ENCODE data around the gene LRMDA.
"Not testable (repeated sequence)": the region's sequence is repeated elsewhere in the genome, so short reads cannot be mapped to it uniquely, and the experiment has no call there.

LRMDA gene

DNA sequence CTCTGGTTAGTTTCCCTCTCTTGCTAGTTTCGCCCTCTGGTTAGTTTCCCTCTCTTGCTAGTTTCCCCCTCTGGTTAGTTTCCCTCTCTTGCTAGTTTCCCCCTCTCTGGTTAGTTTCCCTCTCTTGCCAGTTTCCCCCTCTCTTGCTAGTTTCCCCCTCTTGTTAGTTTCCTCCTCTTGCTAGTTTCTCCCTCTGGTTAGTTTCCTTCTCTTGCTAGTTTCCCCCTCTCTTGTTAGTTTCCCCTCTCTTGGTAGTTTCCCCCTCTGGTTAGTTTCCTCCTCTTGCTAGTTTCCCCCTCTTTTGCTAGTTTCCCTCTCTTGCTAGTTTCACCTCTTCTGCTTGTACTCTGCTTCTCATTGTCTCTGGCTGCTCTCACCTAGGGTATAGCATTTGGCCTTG is 613.8 kb downstream of the LRMDA start:
- no peak for DNase-seq (ENCODE audit: low read depth in 2 of 2)

DNA sequence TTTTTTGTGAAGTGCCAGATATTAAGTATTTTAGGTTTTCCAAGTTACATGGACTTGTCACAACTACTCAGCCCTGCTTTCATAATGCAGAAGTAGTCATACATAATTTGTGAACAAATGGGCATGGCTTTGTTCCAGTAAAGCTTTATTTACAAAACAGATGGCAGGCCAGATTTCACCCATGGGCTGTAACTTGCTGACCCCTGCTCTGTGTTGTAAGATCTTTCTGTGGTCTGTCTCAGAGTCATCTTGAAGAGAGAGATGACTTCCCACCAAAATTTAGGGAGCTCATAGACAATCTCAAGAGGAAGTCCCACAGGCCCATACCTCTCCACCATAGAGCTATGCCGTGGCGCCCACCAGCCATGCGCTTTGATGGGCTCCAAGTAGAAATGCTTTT is 616.1 kb downstream of the LRMDA start:
- no peak for DNase-seq (ENCODE audit: low read depth in 2 of 2)

DNA sequence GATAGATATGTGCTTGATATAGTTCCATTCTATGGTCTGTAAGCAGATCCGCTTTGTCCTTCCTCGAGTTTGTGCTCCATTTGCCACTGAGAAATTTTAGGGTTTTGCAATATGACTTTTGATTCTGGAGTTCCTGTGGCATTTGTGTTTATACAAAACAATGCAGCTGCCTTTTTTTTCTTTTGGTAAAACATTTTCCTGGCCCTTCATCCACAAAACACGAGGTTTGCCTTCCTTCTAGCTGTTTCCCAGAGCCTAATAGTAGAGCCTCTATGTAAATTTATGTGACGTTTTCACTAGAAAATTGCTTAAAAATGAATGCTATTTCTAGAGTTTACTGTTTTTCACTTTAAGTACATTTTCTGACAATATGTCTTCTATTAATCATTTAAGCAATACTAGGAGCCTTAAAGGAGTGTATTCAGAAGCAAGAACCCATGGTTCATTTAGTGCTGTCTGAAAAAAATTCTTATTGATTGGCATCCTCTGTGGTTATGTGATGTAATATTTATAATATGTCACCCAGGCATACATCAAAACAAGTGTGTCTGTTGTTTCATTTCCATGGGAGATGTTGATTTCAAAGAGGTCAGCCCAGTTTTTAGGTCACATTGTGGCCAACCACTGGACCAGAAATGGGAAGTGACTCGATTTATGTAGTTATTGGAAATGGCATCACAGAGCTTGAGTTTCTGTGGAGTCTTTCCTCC is 618.3 kb downstream of the LRMDA start:
- no peak for DNase-seq (ENCODE audit: low read depth in 2 of 2)

DNA sequence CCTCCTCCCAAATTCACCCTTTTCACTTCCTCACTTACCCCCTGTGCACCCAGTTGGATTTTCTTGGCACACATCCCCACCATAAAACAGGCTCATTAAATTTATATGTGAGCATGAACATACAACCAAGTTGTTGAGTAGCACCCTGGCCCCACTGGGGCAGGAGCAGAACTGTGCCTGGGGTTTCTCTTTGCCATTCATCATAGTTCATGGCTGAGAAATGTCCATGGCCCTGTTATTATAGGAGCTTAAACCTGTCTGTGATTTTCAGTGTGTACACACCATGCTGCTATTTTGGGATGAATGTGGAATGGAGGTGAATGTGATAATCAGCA is 618.8 kb downstream of the LRMDA start:
- no peak for DNase-seq (ENCODE audit: low read depth in 2 of 2)

DNA sequence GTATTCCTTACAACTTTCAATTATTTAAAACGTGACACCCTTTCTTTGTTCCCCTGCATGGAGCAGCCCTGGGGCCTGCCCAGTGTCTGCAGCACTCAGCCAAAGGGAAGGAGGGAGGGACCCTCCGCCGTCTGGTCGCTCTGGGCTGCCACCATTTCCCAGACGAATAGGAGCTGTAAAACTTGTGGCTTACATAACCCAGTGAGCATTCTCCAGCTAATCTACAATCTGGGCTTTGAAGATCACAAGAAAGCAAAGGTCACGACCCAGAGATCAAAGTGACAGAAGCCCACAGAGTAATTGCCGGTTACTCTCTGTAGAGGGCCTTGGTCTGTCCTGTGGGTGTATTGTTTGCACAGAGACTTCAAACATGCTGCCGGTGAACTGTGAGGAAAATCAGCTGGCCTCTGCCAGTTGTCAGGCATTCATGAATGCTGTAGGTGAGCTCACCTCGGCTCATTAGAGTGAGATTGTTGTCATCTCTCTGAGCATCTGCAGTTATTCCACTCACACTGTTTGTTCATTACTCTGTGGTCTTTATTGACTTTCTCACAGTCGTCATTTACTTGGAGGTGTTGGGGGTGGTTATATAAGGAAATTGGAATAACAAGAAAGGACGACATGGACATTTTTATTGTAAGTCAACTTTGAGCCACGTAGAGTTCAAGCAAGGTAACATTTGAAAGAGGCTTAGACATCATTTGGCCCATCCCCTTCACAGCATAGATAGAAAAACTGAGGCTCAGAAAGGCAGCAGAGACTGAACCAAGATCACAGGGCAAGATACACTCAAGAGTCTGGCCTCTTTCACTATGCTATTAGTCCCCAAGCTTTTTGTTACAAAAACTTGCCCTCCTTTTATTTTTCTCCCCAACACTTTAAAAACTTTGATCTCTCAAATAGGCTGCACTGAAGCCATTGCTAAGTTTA is 619.8 kb downstream of the LRMDA start:
- no peak for DNase-seq (ENCODE audit: low read depth in 2 of 2)

DNA sequence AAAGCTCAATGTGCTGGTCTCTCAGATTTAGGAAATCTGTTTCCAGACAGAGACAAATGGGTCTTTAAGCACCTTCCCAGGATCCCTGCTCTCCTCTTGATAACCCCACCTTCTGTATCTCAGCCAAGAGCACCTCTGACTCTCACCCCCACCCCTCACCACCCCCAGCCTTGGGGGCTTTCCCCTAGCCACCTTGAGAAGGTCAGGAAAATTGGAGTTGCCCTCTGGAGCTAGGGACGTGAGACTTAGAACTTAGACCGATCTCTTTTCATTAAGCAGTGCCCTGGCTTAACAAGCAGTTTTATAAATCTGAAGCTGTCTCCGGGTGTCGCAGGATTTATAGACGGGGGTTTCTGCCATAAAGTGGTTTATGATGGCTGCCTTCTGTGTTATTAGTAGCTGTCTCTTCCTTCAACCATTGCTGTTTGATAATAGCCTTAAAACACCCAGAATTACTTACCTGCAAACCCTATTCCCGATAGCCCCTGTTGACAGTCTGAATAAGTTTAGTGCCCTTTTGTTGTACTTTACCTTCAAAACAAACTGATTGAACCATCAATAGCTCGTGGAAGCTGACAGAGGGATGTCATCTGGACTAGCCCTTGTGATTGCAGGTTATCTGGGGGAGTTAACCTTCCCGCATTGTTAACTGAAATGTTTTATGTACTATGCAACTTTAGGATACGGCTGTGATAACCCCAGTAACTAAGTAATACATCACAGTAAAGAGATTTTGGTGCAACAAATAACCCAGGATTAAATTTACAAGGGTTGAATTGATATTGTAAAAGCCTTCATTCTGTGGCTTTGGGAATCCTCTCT is 621.5 kb downstream of the LRMDA start:
- no peak for DNase-seq (ENCODE audit: low read depth in 2 of 2)

DNA sequence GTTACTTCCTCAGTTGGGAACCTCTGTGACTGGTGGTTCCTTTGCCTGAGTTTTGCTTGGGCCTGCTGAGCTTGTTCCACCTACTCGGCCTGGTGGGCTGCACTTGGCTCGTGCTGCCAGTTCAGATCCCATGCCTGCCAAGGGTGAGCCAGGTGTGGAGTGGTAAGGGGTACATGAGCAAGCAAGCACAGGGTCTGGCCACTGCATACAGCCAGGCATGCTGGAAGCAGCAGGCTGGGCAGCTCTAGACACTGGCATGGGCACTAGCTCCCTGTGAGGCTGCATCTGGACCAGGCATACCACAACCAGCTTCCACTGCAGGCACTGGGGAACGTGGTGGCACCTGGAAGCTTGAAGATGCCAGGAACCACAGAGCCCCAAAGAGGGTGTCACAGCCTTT is 624.0 kb downstream of the LRMDA start:
- DNase-seq (ENCODE audit: low read depth in 2 of 2): no peak

DNA sequence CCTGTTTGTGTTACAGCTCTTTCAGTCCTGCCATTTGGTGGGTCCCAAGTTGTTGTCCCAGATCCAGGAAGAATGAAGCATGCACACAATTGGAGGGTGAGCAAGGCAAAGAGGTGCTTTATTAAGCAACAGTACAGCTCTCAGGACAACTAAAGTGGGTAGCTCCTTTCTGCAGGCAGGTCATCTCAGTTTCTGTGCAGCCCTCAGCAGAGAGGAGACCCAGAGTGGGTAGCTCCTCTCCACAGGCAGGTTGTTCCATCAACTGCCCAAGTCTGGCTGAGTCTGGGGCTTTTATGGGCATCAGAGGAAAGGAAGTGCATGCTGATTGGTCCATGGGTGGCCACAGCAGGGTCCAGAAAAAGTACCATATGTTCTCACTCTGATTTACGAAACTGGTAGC is 624.5 kb downstream of the LRMDA start:
- DNase-seq (ENCODE audit: low read depth in 2 of 2): no peak

DNA sequence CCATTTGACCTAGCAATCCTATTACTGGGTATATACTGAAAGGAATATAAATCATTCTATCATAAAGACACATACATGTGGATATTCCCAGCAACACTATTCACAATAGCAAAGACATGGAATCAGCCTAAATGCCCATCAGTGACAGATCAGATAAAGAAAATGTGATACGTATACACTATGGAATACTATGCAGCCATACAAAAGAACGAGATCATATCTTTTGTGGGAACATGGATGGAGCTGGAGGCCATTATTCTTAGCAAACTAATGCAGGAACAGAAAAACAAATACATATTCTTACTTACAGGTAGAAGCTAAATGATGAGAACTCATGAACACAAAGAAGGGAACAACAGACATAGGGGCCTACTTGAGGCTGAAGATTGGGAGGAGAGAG is 629.6 kb downstream of the LRMDA start:
- DNase-seq (ENCODE audit: low read depth in 2 of 2): not testable (repeated sequence)

DNA sequence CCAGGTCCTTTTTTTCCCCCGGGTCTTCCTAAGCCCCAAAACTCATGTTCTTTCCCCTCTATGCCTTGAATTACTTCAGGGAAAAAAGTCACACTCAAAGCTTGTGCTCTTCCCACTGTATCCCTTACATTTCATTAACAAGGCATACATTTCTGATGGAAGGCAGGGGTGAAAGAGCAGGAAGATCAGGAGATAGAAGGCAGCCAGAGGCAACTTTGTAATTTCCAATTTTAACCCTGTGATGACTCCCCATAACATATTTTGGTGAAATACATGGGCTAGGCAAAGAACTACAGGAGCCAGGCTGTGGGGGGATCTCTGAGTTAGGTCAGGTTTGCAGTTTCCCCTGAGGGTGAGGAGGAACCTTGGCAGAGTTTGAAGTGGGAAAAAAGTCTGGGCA is 635.0 kb downstream of the LRMDA start:
- DNase-seq (ENCODE audit: low read depth in 2 of 2): no peak

DNA sequence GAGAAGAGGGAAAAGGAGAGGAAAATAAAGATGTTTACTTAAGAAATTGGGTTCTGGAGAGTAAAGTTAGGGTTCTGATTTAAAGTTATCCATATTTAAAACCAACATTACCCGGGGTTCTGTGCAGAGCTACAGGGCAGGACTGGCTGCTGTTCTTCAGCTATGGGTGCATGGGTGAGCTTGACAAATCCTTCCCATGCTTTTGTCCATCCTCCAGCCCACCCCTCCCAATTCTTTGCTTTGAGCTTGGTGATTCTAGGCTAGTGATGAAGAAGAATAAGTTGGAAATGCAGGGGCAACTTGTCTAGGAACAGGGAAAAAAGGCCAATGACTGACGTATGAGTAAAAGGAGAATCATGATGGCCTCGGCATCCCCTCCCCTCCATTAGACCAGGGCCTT is 636.0 kb downstream of the LRMDA start:
- no peak for DNase-seq (ENCODE audit: low read depth in 2 of 2)

DNA sequence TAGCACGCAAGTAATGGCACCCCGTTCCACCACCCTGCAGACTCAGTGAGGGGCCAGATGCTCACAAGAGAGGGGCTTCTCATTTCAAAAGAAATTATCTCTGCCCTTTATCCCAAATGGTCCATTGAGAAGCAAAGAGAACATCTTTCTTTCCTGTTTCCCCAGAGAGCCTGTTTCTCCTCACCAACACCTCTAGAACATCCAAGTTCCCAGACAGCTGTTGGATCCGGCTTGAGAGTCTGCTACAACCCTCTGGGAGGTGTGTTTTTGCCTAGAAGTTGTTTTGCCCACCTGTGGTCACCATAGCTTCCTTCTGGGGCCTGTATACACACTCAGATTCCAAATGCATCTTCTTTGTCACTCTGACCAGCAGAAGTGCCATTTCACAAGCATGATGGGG is 637.4 kb downstream of the LRMDA start:
- DNase-seq (ENCODE audit: low read depth in 2 of 2): no peak

DNA sequence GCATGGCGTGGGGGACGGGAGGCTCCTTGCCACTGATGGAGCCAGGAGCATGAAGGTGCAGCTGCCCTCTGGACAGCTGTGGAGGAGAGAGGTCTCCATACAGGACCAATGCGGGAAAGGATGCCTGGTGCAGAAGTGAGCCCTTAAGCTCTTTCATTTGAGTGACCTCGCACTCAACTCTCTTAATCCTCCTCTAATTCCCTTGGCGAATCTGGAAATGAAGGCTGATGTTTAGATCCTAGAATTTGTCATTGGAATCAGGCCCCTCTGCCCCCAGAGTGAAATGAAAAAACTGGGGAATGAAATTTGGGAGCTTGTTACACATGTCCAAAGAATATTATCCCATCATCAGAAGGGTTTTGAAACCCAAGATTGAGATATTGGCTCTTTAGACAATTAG is 639.5 kb downstream of the LRMDA start:
- no peak for DNase-seq (ENCODE audit: low read depth in 2 of 2)

DNA sequence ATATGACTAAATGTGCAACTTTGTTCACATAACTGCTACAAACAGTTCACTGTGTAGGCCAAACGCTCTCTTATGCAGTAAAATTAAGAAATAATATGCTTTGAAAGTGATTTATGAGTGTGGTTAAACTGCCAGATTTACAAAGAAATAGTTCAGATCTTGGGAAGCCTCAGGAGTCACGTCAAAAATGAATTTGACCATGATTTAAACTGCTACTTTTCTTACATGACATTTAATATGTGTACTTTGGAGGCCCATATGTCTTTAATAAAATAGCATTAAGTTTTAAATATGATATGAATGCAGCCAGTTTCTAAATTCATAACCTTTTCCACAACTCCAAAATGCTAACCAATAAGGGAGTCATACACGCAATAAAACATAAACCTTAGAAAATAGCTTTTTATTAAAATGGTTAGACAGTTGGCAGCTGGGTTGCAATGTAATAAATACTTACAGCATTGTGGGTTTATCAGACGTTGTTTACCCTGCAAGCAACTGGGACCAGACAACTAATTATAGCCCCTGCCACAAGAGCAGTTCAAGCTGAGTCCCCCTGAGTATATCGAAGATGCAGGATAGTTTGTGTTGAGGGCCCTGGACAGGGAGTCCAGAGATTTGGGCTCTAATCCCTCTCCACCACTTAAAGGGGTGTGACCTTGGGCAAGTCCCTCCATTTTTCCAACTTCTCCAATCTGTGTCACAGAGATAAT is 640.4 kb downstream of the LRMDA start:
- DNase-seq (ENCODE audit: low read depth in 2 of 2): no peak

DNA sequence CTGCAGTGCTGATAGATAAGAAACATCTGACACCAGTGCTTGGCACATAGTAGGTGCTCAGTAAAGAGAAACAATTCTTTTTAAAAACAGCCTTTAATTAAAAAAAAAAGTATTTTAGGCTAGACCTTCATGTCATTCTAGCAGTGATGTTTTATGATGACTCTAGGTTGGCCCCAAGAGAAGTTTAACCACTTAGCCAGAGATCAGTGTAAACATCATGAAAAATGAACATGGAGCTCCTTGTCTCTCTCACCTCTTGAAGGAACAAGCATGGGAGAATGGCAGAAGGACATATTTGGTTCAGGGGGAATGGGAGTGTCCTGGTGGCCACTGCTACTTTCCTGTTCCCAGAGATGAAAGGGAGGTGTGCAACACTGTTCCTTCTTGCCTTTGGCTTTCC is 641.0 kb downstream of the LRMDA start:
- DNase-seq (ENCODE audit: low read depth in 2 of 2): no peak

DNA sequence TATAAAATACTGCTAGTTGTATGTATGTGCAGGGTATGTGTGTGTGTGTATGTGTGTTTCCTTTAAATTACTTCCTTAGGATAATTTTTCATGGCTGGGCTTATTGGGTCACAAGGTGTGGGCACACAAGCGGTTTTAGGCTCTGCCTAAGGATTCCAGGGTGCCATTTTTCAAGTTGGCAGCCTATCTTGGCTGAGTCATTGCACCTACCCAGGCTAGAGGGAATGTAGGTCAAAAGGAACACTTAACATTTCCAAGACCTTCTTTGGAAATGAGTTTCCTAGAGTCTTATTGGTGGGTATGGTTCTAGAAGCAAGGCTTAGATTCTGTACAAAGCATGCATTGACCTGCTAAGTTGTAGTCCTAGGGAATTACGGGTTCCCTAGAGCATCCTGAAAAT is 642.1 kb downstream of the LRMDA start:
- DNase-seq (ENCODE audit: low read depth in 2 of 2): no peak

DNA sequence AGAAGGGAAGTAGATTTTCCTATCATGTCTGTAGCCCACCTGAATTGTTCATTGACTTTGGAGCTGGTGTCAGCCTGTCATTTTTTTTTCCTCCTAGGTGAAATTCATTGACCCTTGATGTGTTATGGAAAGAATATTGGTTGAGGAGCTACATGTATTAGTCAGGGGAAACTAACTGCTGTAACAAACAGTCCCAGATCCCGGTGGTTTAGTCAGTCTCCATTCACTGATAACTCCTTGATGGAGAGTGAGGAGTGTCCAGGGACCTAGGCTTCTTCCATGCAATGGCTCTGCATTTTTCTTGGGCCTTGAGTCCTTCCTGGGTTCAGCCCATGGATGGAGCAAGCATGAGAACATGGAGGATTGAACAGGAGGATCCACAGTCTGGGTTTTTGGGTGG is 643.2 kb downstream of the LRMDA start:
- no peak for DNase-seq (ENCODE audit: low read depth in 2 of 2)

DNA sequence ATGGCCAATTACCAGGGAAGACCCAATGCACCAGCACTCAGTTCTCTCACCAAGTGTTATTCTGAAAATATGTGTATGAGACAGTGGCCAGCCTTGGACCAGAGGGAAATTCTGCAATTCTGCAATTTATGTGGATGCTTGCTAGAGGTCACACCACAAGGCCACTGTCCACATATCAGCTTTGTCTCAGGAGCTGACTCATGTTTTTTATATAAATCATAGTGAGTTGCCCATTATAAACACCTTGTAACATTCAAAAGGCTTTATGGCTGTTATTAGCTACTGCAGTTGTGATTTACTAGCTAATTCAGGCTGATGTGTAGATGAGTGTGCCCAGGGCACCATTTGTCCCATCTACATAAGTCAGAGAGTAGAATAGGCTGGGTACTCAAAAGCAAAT is 649.0 kb downstream of the LRMDA start:
- DNase-seq (ENCODE audit: low read depth in 2 of 2): no peak

DNA sequence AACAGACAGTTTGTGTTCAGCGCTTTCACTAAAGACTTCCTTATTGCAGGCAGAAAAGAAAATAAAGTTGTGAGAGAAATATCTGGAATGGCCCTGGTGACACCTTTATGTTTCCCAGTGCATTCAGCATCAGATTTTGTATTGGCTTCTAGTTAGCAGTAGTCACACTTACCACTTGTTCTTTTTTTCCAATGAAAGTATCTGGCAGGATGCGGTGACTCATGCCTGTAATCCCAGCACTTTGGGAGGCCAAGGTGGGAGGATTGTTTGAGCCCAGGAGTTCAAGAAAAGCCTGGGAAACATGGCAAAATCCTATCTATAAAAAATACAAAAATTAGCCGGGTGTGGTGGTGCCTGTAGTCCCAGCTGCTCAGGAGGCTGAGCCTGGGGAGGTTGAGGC is 649.6 kb downstream of the LRMDA start:
- no peak for DNase-seq (ENCODE audit: low read depth in 2 of 2)

DNA sequence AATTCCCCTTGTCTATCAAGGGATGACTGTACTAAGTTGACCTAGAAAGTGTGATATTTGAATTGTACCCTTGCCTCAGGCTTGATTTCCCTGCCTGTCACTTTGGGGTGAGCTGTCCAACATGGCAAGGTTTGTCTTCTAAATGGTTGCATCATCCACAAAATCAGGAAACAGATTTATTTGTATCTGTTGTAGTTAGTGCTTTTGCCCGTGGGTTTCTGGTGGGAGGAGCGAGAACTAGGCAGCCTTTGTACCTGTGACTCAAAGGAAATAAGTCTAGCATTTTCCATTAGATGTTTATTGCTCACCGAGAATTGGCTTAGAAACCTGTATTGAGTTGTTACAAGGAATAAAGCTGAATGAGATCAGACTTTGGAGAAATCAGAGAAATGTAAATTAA is 650.8 kb downstream of the LRMDA start:
- no peak for DNase-seq (ENCODE audit: low read depth in 2 of 2)

DNA sequence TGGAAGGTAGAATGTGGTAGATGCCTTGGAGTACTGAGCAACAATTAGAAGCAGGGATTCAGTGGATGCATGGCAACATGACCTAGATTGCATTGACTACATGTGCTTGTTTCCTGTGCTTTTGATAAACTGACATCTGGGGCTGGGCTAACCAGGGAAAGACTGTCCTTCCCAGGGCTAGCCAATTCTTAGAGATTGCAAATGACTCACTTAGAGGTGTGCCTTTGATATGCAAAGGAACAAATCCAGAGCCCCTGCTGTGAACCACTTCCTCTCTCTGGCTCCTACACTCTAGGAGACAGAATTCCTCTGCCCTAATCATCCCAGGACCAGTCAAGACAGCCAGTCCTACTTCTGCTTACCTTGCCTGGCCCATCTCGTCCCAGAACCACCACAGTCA is 651.5 kb downstream of the LRMDA start:
- no peak for DNase-seq (ENCODE audit: low read depth in 2 of 2)
